ENCODE results near the gene BCKDHB.

BCKDHB gene

DNA sequence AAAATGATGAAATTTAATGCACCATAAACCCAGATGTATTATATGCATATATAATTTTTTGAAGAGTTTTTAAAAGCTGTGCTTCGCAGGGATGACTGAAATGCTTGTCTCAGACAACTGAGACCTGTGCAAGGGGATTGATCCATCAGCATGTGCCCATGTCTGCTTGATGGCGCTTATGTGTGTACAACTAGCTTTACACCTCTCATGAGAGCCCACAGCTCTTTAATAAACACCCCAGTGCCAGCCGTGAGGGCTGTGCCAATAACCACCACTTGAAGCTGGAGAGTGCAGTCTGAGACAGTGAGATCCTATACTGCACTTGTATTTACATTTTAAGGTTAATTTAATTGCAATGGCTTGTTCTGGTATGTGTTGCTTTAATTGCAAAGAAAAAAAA lies 225.5 kb downstream of the BCKDHB start:
- DNase-seq (ENCODE audit: low spot score), result no peak

DNA sequence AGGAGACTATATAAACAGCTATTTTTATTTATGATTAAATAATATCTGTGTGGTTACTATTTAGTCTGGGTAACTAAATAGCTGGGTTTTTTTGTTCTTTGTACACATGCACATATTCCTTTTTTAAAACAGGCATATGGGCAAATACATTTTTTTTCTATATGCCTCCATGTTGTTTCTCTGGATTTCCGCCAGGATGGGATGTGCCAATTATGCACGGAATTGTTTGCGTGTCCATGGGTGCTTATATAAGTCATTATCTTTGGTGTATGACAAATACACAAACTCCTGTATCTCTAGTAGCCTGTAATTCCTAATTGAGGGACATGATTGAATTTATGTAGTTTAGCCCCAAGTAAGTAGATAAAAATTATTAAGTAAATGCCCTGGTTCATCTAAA lies 226.9 kb downstream of the BCKDHB start:
- no peak for DNase-seq (ENCODE audit: low spot score)

DNA sequence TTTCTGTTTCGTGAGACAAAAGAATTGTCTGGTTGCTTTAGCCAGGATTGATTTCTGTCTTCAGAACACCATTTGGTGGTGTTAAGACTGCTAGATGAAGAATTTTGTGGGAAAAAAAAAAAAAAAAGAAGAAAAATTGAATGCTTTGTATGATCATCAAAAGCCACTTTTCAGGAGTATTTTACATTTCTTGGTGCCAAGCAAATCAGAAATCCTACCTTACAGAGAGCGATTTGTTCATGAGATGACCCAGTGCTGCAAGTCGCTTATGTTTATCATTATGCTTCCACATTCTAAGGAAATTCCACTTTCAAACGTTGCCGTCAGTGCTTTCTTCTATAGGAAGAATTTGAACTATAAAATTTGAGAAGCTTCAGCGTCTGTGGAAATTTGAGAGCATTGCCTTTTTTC lies 228.7 kb downstream of the BCKDHB start:
- no peak for DNase-seq (ENCODE audit: low spot score)

DNA sequence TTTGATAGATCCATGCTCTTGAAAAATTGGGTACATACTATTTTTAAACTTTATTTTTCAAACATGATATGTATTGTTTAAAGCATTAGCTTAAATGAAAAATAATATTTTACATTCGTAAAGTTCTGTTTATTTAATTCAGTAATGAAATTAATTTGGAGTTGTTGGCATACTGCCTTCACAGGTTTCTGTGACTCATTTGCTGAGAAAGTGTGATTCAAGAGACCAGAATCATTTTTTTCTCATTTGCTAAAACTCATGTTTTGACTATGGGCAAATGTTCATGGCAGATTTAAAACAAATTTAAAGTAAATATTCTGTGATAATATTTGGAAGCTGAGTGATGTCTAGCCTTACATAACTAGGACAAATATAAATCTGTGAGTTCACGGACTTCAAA lies 230.4 kb downstream of the BCKDHB start:
- no peak for DNase-seq (ENCODE audit: low spot score)

DNA sequence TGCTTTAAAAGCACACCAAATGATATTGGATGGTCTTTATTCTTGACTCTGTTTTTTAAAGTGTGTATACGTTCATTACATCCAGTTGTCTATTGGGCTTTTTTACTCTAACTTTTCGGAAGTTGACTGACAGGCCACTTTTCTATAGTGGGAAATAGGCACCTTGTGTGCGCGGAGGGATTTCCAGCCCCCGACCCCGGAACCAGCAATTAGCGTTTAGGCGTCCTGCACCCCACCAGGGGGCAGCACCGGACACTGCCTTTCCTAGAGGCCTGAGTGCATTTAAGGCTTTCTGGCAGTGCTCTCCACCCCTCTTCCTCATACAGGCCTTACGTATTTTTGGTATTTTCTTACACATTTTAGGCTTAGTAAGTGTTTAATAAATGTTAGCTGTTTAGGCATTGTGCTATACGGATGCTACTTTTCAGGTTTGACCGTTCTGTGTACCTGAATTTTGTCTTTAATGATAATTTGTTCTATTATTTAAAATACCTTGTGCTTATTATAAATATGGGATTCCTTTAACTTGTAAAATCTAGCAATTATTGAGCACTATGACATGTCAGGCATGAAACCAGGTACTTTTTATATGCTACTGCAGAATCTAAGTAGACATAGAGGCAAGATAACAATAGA lies 231.8 kb downstream of the BCKDHB start:
- no peak for DNase-seq (ENCODE audit: low spot score)

DNA sequence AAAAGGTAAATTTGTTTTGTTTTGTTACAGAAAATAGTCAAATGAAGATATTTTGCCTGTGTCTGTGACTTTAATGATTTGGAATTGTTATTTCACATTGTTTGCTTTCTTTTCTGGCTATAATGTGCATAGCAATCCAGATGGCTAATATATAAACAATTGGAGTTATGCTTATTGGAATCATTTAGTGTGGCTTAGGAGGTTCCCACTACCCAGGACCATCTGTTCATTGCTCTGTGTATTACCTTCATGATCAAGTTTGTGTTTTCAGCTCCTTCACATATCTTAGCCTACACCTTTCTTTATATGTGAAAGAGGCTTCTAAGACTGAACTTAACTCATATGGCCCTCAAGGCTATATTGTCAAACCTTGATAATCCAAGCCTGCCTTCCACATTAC lies 232.9 kb downstream of the BCKDHB start:
- DNase-seq (ENCODE audit: low spot score), result no peak

DNA sequence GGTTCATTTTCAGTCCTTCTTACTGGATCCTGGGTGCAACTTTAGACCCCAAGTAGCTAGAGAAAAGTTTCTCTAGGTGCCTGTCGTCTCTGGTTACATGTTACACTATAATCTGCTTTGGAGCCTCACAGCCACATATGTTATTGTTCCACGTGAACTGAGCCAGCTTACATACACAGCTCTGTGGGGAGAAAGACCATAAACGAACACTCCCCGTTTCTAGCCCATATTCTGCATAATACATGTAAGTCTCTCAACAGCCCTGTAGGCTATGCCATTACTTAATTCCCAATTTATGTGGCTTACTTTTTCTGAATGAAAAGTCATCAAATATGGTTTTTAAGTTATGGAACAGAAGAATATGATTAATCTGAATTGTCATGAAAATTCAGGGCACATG lies 233.8 kb downstream of the BCKDHB start:
- DNase-seq (ENCODE audit: low spot score), result no peak

DNA sequence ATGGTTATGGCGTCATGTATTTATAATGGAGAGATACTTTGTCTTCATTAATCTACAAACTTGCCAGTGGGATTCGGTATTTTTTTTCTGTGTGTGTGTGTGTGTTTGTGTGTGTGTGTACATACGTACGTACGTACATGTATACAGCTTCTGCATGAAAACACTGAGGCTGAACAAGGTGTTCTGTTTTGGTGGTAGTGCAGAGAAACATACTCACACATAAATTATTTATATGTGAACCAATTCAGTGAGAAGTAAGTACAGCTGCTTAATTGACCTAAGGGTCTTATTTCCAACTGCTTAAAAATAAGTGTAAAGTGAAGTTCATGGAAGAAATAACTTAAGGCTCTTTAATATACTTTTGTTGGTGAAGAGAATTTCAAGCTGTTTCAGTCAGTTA lies 234.2 kb downstream of the BCKDHB start:
- no peak for DNase-seq (ENCODE audit: low spot score)

DNA sequence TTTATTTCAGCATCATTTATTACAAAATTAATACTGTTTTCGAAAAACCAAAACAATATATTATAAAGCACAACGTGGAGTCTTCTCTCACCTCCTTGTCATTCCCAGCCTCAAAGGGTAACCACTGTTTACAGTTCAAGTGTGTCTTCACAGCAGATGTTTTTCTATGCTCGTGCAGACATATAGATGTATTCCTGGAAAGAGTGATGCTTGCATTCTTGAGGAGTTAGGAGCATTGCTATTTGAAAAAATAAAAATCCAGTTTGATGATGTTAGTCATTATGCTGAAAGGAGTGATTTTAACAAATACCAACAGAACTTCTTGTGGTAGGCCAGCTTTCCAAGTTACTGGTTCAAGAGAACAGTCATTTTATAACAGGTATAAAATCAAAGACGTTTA lies 234.9 kb downstream of the BCKDHB start:
- DNase-seq (ENCODE audit: low spot score), result peak; percentile 16

DNA sequence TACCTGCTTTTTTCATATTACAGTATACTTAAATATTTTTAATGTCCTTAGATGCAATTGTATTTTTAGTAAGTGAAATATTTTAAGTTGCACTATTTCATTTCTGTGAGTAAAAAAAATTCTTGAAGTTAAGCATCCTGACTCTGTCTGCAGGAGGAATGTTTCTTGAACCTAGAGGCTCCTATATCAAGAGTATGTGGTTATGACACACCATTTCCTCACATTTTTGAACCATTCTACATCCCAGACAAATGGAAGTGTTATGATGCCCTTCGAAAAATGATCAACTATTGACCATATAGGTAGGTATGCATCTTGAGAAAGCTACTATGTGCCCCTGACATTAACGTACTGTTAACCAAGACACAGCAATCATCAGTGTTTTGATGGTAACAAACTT lies 237.0 kb downstream of the BCKDHB start:
- DNase-seq (ENCODE audit: low spot score), result no peak

DNA sequence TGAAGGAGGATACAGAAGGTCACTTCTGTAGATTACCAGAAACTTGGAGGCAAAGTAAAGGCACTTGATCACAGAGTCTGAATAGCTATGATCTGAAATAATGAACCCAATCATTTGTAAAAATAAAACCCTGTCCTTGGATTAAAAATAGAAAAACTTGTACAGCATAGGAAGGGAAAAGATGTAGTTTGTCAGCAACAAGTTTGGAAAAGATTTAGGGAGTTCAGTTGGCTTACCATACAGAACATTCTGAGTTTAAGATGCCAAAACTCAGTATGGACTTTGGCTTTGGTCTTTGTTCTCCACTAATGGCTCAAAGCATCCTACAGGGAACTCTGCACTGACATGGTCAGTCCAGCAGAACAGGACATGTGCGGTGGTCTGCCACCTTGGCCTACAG lies 240.6 kb downstream of the BCKDHB start:
- DNase-seq (ENCODE audit: low spot score), result no peak

DNA sequence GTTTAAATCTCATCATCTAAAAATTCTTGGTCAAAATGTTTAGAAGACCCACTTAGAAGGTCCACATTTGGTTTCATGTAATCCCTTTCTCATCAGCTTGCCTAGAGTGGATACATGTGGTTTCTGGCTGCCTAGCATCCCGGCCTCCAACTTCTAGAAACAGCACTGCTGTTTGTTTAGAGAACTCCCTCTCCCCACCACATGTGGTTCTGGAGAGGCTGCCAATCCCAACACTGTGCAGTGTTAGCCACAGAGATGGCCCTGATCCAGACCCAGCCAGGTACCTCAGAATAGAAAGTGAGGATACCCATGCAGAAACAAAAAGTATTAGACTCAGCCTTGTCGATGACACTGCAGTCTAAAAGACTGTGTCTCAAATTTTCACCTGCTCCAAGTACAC lies 241.8 kb downstream of the BCKDHB start:
- no peak for DNase-seq (ENCODE audit: low spot score)

DNA sequence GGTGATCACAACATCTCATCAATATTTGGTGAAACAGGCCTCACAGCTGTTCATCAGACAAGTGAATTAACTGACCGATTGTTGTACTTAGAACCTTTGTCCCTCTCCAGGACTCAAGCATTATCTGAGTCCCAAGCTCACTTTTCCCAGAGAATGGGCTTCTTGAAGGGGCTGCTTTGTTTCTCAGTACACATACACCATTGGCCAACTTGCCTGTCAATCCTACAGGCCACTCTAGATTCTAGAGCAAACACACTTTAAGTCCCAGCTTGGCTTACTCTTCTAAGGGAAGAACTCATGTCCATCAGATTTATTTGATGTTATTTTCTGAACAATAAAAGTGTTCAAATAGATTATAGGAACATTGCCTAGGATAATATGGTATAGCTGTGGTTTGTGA lies 249.5 kb downstream of the BCKDHB start:
- no peak for DNase-seq (ENCODE audit: low spot score)

DNA sequence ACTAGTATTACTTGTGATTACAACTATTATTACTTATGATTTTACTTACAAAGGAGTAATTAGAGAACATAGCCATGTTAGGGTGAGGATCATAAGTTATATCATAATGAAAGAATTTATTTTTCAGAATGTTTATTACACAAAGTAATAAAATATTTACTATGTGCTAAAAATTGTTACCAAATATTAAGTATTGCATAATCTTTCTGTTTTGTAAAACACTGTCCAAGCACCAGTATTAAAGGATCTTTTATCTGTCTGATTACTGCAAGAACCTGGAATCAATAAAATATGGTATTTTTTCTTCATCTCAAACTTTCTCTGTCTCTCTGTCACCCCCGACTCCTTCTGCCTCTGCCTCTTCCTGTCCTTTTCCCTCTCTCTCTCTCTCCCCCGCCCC lies 250.1 kb downstream of the BCKDHB start:
- DNase-seq (ENCODE audit: low spot score), result no peak

DNA sequence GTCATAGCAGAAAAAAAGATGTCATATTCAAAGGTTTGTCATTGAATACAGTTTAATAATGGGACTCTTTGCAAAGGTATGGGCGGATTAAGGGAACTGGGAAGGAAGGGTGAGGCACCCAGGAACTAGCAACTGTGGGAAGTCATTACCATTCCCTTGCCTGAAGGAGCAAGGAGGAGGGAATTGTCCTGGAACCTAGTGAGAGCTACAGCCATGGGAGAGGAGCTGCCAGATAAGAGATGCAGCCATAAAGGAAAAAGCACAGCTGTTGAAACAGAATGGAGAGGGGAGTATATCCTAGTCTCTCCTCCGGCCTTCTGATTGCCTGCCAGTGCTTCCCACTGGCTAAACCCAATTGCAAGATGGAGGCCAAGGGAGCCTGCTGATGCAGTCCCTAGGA lies 250.6 kb downstream of the BCKDHB start:
- no peak for DNase-seq (ENCODE audit: low spot score)

DNA sequence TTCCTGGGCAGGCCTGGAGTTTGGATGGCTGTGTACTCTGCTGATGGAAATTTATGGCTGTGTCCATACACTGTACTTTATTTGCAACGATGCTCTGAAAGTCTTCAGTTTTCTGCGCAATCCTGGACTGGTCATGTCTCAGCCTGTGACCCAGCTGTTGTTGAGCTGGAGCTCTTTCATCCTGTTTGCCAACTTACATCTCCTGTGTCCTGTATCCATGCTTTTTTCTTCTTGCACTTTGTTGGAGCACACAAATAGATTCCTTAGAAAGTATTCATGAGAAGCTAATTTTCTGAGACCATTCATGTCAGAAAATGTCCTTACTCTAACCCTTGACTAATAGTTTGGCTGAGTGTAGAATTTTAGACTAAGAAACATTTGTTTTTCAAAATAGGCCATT lies 251.2 kb downstream of the BCKDHB start:
- no peak for DNase-seq (ENCODE audit: low spot score)

DNA sequence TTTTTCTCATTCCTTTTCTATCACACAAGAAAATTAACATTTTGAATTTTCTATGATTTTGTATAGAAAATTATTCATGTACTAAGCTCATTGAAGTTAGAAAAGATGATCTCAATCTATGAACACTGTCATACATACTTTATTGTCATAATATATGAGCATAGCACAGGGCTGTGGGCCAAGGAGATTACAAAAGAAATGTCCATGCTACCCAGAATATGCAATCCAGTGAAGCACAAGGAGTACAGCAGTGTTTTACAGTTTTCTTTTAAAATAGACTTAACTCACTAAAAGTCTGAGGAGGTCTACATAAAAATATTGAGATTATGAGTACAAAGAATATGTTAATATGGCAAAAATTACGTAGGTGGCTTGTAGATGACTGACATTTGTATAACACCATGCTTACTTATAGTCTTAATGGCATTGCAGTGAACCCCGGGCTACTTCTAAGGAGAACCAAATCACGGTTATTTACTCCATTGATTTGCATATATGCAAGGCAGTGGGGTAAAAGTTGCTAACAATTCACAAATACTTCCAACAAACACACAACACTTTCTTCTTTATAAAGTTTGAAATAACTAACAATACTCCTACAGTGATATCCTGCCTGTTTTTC lies 257.1 kb downstream of the BCKDHB start:
- DNase-seq (ENCODE audit: low spot score), result no peak

DNA sequence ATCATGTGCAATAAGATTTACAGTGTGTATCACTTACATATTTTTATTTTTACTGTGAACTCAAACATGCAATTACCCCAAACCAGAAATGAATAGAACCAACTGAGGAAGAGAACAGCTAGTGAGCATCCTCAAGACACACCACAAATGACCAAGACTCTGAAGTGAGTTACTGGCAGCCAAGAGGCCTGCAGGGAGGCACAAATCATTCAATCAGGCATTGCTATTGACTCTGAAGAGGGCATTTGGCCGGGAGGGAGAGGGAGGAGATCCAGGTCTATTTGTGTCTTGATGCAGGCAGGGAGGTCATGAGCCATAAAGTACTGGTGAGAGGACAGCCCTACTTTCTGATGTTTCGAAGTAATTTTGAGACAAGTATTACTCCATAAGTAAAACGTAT lies 257.7 kb downstream of the BCKDHB start:
- no peak for DNase-seq (ENCODE audit: low spot score)

DNA sequence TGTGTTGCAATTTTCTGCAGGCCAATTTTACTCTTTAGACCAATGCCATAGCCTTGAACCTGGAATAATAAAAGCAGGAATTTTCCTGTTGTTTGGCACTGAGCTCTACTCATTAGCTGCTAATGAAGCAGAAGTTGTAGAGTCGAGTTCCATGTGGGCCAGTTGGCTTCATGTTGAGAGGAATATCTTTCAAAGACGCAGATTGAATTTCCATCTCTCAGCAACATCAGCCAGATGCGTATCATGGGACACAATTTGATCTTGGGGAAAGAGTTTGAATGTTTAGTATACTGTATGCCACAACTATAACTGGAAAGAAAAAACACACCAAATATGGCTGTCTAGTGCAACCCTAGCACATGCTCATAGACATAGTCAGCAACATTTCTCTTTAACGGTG lies 259.6 kb downstream of the BCKDHB start:
- no peak for DNase-seq (ENCODE audit: low spot score)

DNA sequence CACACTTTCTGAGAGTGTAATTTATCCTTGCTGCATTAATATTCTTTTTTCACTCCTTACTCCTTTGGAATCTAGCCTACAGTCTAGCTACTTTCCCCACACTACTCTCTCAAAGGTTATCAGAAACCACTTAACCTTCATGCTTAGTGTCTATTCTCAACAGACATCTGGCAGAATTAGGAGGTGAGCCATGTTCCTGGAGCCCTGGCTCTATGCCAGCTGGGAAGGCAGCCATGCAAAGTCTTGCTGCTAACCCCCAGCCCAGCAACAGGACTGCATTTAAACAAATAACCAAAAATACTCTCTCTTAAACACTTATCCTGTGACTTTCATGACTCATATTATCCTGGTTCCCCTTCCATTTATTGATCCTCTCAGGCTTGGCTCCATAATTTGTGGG lies 260.2 kb downstream of the BCKDHB start:
- DNase-seq (ENCODE audit: low spot score), result no peak

DNA sequence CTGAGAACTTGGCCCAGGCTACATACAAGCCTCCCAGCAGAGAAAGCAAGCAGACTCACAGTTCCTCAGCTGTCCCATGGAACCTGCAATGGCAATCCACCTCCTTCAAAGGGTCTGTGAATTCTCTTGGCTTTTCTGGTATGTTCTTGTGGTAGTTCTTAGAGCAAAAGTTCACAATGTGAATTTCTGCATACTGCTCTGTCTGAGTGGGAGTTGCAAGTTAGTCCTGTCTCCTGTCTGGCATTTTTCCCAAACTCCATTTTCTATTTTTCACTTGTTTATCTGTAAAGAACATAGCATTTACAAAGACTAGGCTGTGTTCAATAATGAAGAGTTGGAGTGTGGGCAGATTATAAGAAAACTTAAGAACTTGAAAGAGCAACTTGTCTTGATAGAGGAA lies 269.9 kb downstream of the BCKDHB start:
- DNase-seq (ENCODE audit: low spot score), result no peak

DNA sequence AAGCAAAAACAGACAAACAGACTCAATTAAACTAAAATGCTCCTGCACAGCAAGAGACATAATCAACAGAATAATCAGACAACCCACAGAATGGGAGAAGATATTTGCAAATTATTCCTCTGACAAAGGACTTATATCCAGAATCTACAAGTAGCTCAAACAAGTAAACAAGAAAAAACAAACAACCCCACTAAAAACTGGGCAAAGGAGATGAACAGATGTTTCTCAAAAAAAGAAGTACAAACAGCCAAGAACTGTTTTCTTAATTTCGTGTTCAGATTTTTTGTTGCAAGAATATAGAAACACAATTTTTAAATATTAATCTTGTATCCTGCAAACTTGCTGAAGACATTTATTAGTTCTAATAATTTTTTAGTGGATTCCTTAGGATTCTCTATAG lies 274.1 kb downstream of the BCKDHB start:
- no peak for DNase-seq (ENCODE audit: low spot score)

DNA sequence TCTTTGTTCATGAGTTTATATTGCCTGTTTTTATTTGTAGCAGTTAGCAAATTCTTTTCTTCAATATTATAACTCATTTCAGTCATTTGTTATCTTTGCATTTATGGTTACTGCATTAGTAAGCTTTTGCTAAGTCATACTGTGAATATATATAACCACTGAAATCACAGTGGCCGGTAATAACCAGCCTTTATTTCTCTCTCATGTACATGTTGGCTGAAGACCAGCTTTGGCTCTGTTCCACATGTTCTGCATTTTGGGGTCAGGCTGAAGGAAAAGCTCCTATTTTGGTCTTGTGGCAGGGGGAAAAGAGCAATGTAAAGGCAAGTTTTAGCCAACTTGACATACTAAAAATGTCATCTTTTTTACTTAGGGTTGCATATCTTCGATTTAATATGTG lies 276.3 kb downstream of the BCKDHB start:
- no peak for DNase-seq (ENCODE audit: low spot score)

DNA sequence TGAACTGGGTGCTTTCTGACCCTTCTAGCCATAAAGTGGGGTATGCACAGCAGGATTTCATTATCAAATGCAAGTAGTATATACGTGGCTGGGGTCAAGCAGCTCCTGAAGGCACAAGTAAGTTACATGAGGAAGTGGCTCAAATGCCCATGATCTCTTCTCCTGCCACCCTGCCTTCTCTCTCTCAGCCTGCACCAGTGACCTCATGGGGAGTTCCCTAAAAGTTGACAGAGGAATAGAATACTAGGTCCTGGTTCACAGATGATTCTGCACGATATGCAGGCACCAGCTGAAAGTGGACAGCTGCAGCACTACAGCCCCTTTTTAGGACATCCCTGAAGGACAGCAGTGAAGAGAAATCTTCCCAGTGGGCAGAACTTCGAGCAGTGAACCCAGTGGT lies 282.0 kb downstream of the BCKDHB start:
- no peak for DNase-seq (ENCODE audit: low spot score)
